CD1c-positive myeloid dendritic cell (primary cell): ENCODE results near the gene TTLL11.

Experiments used
- DNase-seq: peaks from one replicate; pipeline ENCODE4 v3.0.0-alpha.2; 2016; ENCODE audit errors: extremely low spot score

Gene TTLL11

GRCh38 chr9:121786998-121787422, 306.1 kb downstream of the TTLL11 start:
- no peak for DNase-seq

GRCh38 chr9:121786543-121786948, 306.6 kb downstream of the TTLL11 start:
- DNase-seq = no peak

GRCh38 chr9:121785673-121786542, 307.2 kb downstream of the TTLL11 start:
- DNase-seq = no peak

- no peak for DNase-seq
Observed at GRCh38 chr9:121784731-121785411, 308.2 kb downstream of the TTLL11 start.

GRCh38 chr9:121783521-121784507, 309.3 kb downstream of the TTLL11 start:
- DNase-seq = no peak

GRCh38 chr9:121783111-121783510, 310.0 kb downstream of the TTLL11 start:
- no peak for DNase-seq

GRCh38 chr9:121782514-121783110, 310.5 kb downstream of the TTLL11 start:
- no peak for DNase-seq

GRCh38 chr9:121781701-121782464, 311.2 kb downstream of the TTLL11 start:
- DNase-seq = no peak

GRCh38 chr9:121781145-121781548, 312.0 kb downstream of the TTLL11 start:
- DNase-seq = no peak

GRCh38 chr9:121780177-121781040, 312.7 kb downstream of the TTLL11 start:
- no peak for DNase-seq

GRCh38 chr9:121779381-121780117, 313.6 kb downstream of the TTLL11 start:
- DNase-seq = no peak

GRCh38 chr9:121778252-121779225, 314.6 kb downstream of the TTLL11 start:
- DNase-seq = no peak

GRCh38 chr9:121776739-121777637, 316.1 kb downstream of the TTLL11 start:
- DNase-seq = no peak

- DNase-seq = no peak
Observed at GRCh38 chr9:121776001-121776738, 316.9 kb downstream of the TTLL11 start.

GRCh38 chr9:121774715-121775613, 318.1 kb downstream of the TTLL11 start:
- no peak for DNase-seq
